Esophagus squamous epithelium (tissue), 5 donors: Measurements from ENCODE around the gene CAMK2G. TPM values are rescaled to one million over a fixed set of nuclear protein-coding genes. Genes with fewer than 3 reads are reported as not detected.

Experiments
- DNase-seq: peaks from one replicate; lab custom pipeline; 2025; lab: John Stamatoyannopoulos, UW
- H3K27ac ChIP-seq, 4 donors: fragments of 200-600 bp; sonication (generic); one replicate each; pipeline ENCODE4 v1.5.1; 2016 to 2019; ENCODE audit warnings: mild to moderate bottlenecking in 1 of 4
- H3K27me3 ChIP-seq, 4 donors: fragments of 200-600 bp; sonication (generic); 1 replicate in 3 of 4; 2 replicates in 1 of 4; pipeline versions ENCODE4 v1.5.1 to v1.6.0; 2017 to 2021; ENCODE audit warnings: antibody characterized with exemption in 1 of 4
- H3K36me3 ChIP-seq, 3 donors: fragments of 200-600 bp; sonication (generic); one replicate each; pipeline ENCODE4 v1.5.1; 2016 to 2019
- H3K4me1 ChIP-seq, 3 donors: fragments of 200-600 bp; sonication (generic); one replicate each; pipeline ENCODE4 v1.5.1; 2017 to 2019
- H3K4me3 ChIP-seq, 4 donors: fragments of 200-600 bp; sonication (generic); 1 replicate in 3 of 4; 2 replicates in 1 of 4; pipeline ENCODE4 v1.5.1; 2016 to 2019; ENCODE audit warnings: mild to moderate bottlenecking in 2 of 4, moderate library complexity in 1 of 4
- H3K9me3 ChIP-seq, 3 donors: fragments of 200-600 bp; sonication (generic); one replicate each; pipeline ENCODE4 v1.5.1; 2016 to 2019
- CTCF ChIP-seq, 6 experiments: fragments of 450-650 bp in 4 of 6; fragments of 200-600 bp in 2 of 6; sonication (generic) in 2 of 6; IDR thresholded peaks; one replicate each; pipeline ENCODE4 v1.5.1; 2016 to 2019; ENCODE audit warnings: antibody characterized with exemption in 6 of 6, mild to moderate bottlenecking in 4 of 6, moderate library complexity in 4 of 6
- POLR2A ChIP-seq, 4 donors: fragments of 450-650 bp; IDR thresholded peaks; one replicate each; pipeline ENCODE4 v1.6.1; 2017; ENCODE audit warnings: antibody characterized with exemption in 4 of 4, mild to moderate bottlenecking in 4 of 4, moderate library complexity in 3 of 4
- WGBS, 2 donors: methylation state at CpG; one replicate each; pipeline ENCODE4 v1.1.5; 2018; 5-methylcytosine and 5-hydroxymethylcytosine counted together
- intact Hi-C: fragments of 100-400 bp; cut with DNase I; formaldehyde crosslinking; loops from one replicate; pipeline ENCODE4 v1.15.0; 2022
- total RNA-seq, 4 donors: library from RNA; depleted of rRNA; stranded (reverse); fragments of >200 nt; gene quantifications; one replicate each; pipeline ENCODE4 v1.1.0, GENCODE V29; 2016
- donor health status: DM: yes; HTN: yes; CAD: no.

Gene CAMK2G
- total RNA-seq, 4 donors from 2014 or later: 15.5 to 37.0 (median 28.6) TPM

GRCh38 chr10:73781548-73781878 is 92.8 kb downstream of the CAMK2G start:
- no peak for DNase-seq
- no peak for TF ChIP-seq POLR2A (IDR thresholded peaks at IDR 0.05)
- no peak for TF ChIP-seq CTCF (IDR thresholded peaks at IDR 0.05)
- Histone ChIP-seq H3K9me3 (no peaks in the 10 kb centered on the region), H3K4me1 (peaks cover 24 to 55% (median 28%) of the 10 kb centered on the region in 3 donors), H3K36me3 (peaks cover 0 to 38% (median 12%) of the 10 kb centered on the region in 3 donors), H3K27ac (peak overlapping the region; percentile 90 to 95 (median 92)), H3K27me3 (no peaks in the 10 kb centered on the region), H3K4me3 (peak overlapping the region; percentile 59 to 81 (median 78))
- intact Hi-C loops: no loop called here
- 0 to 2% methylated on average over 4 to 7 of the region's 14 CpGs for WGBS, 2 donors

- Histone ChIP-seq H3K4me1 (peaks cover 21 to 50% (median 25%) of the 10 kb centered on the region in 3 donors), H3K27me3 (no peaks in the 10 kb centered on the region), H3K27ac (peak overlapping the region; percentile 90 to 95 (median 92)), H3K36me3 (peaks cover 0 to 43% (median 12%) of the 10 kb centered on the region in 3 donors), H3K4me3 (peak overlapping the region; percentile 59 to 81 (median 78)), H3K9me3 (no peaks in the 10 kb centered on the region)
- 14 to 20% methylated on average over 11 of the region's 11 CpGs for WGBS, 2 donors
- DNase-seq: no peak
- TF ChIP-seq CTCF (IDR thresholded peaks at IDR 0.05) (no peak), POLR2A (IDR thresholded peaks at IDR 0.05) (no peak)
- intact Hi-C loops: no loop called here
Observed at GRCh38 chr10:73780966-73781365, 93.4 kb downstream of the CAMK2G start.

- DNase-seq: no peak
- Histone ChIP-seq H3K27me3 (no peaks in the 10 kb centered on the region), H3K4me3 (no peak overlapping the region), H3K36me3 (peaks cover 0 to 50% (median 12%) of the 10 kb centered on the region in 3 donors), H3K9me3 (no peaks in the 10 kb centered on the region), H3K27ac (peak overlapping the region in 3 of 4 donors; percentile 90 to 95 (median 93)), H3K4me1 (peaks cover 24 to 54% (median 25%) of the 10 kb centered on the region in 3 donors)
- TF ChIP-seq POLR2A (IDR thresholded peaks at IDR 0.05): no peak
- no peak for TF ChIP-seq CTCF (IDR thresholded peaks at IDR 0.05)
- 69 to 75% methylated on average over 5 of the region's 5 CpGs for WGBS, 2 donors
- intact Hi-C loops: no loop called here
Observed at GRCh38 chr10:73780301-73780700, 94.1 kb downstream of the CAMK2G start.

- intact Hi-C loops: no loop called here
Observed at GRCh38 chr10:73779539-73780197, 94.7 kb downstream of the CAMK2G start.

More at GRCh38 chr10:73779539-73780197, 94.7 kb downstream of the CAMK2G start:
- Histone ChIP-seq H3K4me1 (peaks cover 28 to 56% (median 31%) of the 10 kb centered on the region in 3 donors), H3K36me3 (peaks cover 0 to 56% (median 12%) of the 10 kb centered on the region in 3 donors), H3K9me3 (no peaks in the 10 kb centered on the region), H3K4me3 (no peak overlapping the region), H3K27me3 (no peaks in the 10 kb centered on the region), H3K27ac (no peak overlapping the region)
- WGBS, 2 donors: 66% methylated on average over 3 of the region's 3 CpGs
- no peak for DNase-seq
- no peak for TF ChIP-seq CTCF (IDR thresholded peaks at IDR 0.05)
- TF ChIP-seq POLR2A (IDR thresholded peaks at IDR 0.05): no peak
